ENCODE results near the gene RFPL4A.

GRCh38 chr19:55753401-55753800 is 5.5 kb upstream of the RFPL4A start:
- TF ChIP-seq POLR2A (IDR thresholded peaks at IDR 0.05), result no peak
- TF ChIP-seq, protein P1, sequence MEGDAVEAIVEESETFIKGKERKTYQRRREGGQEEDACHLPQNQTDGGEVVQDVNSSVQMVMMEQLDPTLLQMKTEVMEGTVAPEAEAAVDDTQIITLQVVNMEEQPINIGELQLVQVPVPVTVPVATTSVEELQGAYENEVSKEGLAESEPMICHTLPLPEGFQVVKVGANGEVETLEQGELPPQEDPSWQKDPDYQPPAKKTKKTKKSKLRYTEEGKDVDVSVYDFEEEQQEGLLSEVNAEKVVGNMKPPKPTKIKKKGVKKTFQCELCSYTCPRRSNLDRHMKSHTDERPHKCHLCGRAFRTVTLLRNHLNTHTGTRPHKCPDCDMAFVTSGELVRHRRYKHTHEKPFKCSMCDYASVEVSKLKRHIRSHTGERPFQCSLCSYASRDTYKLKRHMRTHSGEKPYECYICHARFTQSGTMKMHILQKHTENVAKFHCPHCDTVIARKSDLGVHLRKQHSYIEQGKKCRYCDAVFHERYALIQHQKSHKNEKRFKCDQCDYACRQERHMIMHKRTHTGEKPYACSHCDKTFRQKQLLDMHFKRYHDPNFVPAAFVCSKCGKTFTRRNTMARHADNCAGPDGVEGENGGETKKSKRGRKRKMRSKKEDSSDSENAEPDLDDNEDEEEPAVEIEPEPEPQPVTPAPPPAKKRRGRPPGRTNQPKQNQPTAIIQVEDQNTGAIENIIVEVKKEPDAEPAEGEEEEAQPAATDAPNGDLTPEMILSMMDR (IDR thresholded peaks at IDR 0.05), result no peak

Data from upper lobe of left lung (tissue), 4 donors.